AG04450 (cell line): ENCODE results near the gene CIDEC. TPM values are rescaled to one million over a fixed set of nuclear protein-coding genes. Genes with fewer than 3 reads are reported as not detected.

Source experiments
- CTCF ChIA-PET: fragments of 300-600, 350-600 bp; formaldehyde crosslinking; extraction: SDS; loops from one replicate; lab custom pipeline; 2022; ENCODE audit warnings: antibody characterized with exemption, inconsistent platforms; lab: Charles Lee
- POLR2A ChIA-PET: fragments of 350-600 bp; formaldehyde crosslinking; extraction: SDS; loops from one replicate; lab custom pipeline; 2021; ENCODE audit warnings: antibody characterized with exemption, inconsistent platforms; lab: Yijun Ruan, JAX
- DNase-seq: peaks from one replicate; pipeline ENCODE4 v3.0.0-alpha.2; 2011; ENCODE audit warnings: low read depth, low spot score
- H3K27ac ChIP-seq: one replicate; pipeline ENCODE4 v1.5.1; 2012; ENCODE audit warnings: low read depth, low read length, control low read depth
- H3K27me3 ChIP-seq: one replicate; pipeline ENCODE4 v1.6.0; 2012; ENCODE audit warnings: low read length; ENCODE audit not compliant: control insufficient read depth, insufficient read depth
- H3K4me3 ChIP-seq: 2 replicates; pipeline ENCODE4 v1.5.1; 2011; ENCODE audit warnings: mild to moderate bottlenecking, low read depth, low read length, control low read depth
- H3K9me3 ChIP-seq: 2 replicates; pipeline ENCODE4 v1.5.1; 2012; ENCODE audit warnings: low read length; ENCODE audit not compliant: control insufficient read depth, insufficient read depth
- CTCF ChIP-seq: IDR thresholded peaks from 2 replicates; pipeline ENCODE4 v1.5.1; 2011; ENCODE audit warnings: low read depth, low read length, control low read depth, inconsistent platforms
- polyA minus RNA-seq: library from RNA; depleted of rRNA, polyadenylated mRNA; stranded (reverse); fragments of >200 nt; gene quantifications from 2 replicates; pipeline ENCODE4 v1.2.3, GENCODE V29; 2011; rRNA and poly(A)+ RNA removed
- polyA plus RNA-seq: library from polyadenylated mRNA; depleted of rRNA; stranded (reverse); fragments of >200 nt; gene quantifications from 2 replicates; pipeline ENCODE4 v1.2.3, GENCODE V29; 2011; rRNA removed

Gene CIDEC
- polyA plus RNA-seq, result not detected in 2 replicates
- polyA minus RNA-seq, result not detected in 2 replicates

- no peak within 1 kb of the TSS for H3K27ac ChIP-seq
- DNase-seq, result no peak
- CTCF ChIA-PET, result no interaction called here
- H3K9me3 ChIP-seq, result no peaks in the 10 kb centered on the region
- POLR2A ChIA-PET, result interaction anchor here (0.7 to 1.2 kb wide), 3 partner anchors 14 to 16 kb away, joined by 3 to 5 read pairs (median 4); no protein-coding TSS in a partner anchor
- H3K27me3 ChIP-seq, result no peaks in the 10 kb centered on the region
- no peak within 1 kb of the TSS for H3K4me3 ChIP-seq
- TF ChIP-seq CTCF, result no peak
Measured at GRCh38 chr3:9879830-9880549, at the start of gene CIDEC. Gene CIDEC (minus strand): TSS chr3:9880253. CDS start chr3:9878486, 1,767 bp downstream.

GRCh38 chr3:9928158-9928557, 48.1 kb upstream of the CIDEC start:
- DNase-seq, result no peak
- no peaks in the 10 kb centered on the region for H3K27me3 ChIP-seq
- CTCF ChIA-PET, result no interaction called here
- POLR2A ChIA-PET, result no interaction called here
- H3K9me3 ChIP-seq, result no peaks in the 10 kb centered on the region; the same call in 1 of the 2 replicates
- no peak overlapping the region for H3K4me3 ChIP-seq
- H3K27ac ChIP-seq, result no peak overlapping the region
- no peak for TF ChIP-seq CTCF

GRCh38 chr3:9918261-9919038, 38.4 kb upstream of the CIDEC start:
- H3K9me3 ChIP-seq, result no peaks in the 10 kb centered on the region; the same call in 1 of the 2 replicates
- CTCF ChIA-PET, result no interaction called here
- no peak for DNase-seq
- H3K27me3 ChIP-seq, result no peaks in the 10 kb centered on the region
- H3K27ac ChIP-seq, result no peak overlapping the region
- no peak for TF ChIP-seq CTCF
- POLR2A ChIA-PET, result no interaction called here
- H3K4me3 ChIP-seq, result no peak overlapping the region

GRCh38 chr3:9917820-9918219, 37.8 kb upstream of the CIDEC start:
- Histone ChIP-seq H3K27me3 (no peaks in the 10 kb centered on the region), H3K27ac (no peak overlapping the region), H3K9me3 (no peaks in the 10 kb centered on the region; the same call in 1 of the 2 replicates), H3K4me3 (peak overlapping the region; percentile 66)
- ChIA-PET POLR2A (no interaction called here), CTCF (no interaction called here)
- DNase-seq, result no peak
- TF ChIP-seq CTCF, result no peak
